ENCODE measurements around the gene WDR88.
"Not testable (repeated sequence)": the region's sequence is repeated elsewhere in the genome, so short reads cannot be mapped to it uniquely, and the experiment has no call there.

Gene WDR88

GRCh38 chr19:33130433-33130832, 1.5 kb upstream of the WDR88 start:
- DNase-seq = no peak

- DNase-seq = no peak
Measured at GRCh38 chr19:33132425-33132824, 511 bp downstream of the WDR88 start.

GRCh38 chr19:33133438-33134031, 1.6 kb downstream of the WDR88 start:
- DNase-seq = no peak

- peak; percentile 27 for DNase-seq
Measured at GRCh38 chr19:33134571-33135041, 2.7 kb downstream of the WDR88 start.

- no peak for DNase-seq
Measured at GRCh38 chr19:33139165-33139564, 7.3 kb downstream of the WDR88 start.

GRCh38 chr19:33143897-33144405, 12.0 kb downstream of the WDR88 start:
- DNase-seq = peak; percentile 65

GRCh38 chr19:33146209-33146608, 14.3 kb downstream of the WDR88 start:
- no peak for DNase-seq

GRCh38 chr19:33147538-33147937, 15.6 kb downstream of the WDR88 start:
- DNase-seq = no peak

GRCh38 chr19:33150852-33151518, 19.1 kb downstream of the WDR88 start:
- DNase-seq = no peak

GRCh38 chr19:33152176-33152575, 20.3 kb downstream of the WDR88 start:
- DNase-seq = no peak

GRCh38 chr19:33152625-33153024, 20.7 kb downstream of the WDR88 start:
- DNase-seq = not testable (repeated sequence)

GRCh38 chr19:33154313-33154712, 22.4 kb downstream of the WDR88 start:
- DNase-seq = not testable (repeated sequence)

GRCh38 chr19:33156334-33156733, 24.4 kb downstream of the WDR88 start:
- no peak for DNase-seq

GRCh38 chr19:33157906-33158305, 26.0 kb downstream of the WDR88 start:
- DNase-seq = peak; percentile 1

GRCh38 chr19:33158365-33158764, 26.5 kb downstream of the WDR88 start:
- DNase-seq = no peak

GRCh38 chr19:33159149-33159548, 27.2 kb downstream of the WDR88 start:
- no peak for DNase-seq

- DNase-seq = no peak
Measured at GRCh38 chr19:33159893-33160292, 28.0 kb downstream of the WDR88 start.

- DNase-seq = no peak
Measured at GRCh38 chr19:33161201-33161600, 29.3 kb downstream of the WDR88 start.

- no peak for DNase-seq
Measured at GRCh38 chr19:33163481-33163880, 31.6 kb downstream of the WDR88 start.

- not testable (repeated sequence) for DNase-seq
Measured at GRCh38 chr19:33166037-33166436, 34.1 kb downstream of the WDR88 start.

GRCh38 chr19:33167438-33167837, 35.5 kb downstream of the WDR88 start:
- DNase-seq = no peak

GRCh38 chr19:33168528-33168927, 36.6 kb downstream of the WDR88 start:
- DNase-seq = no peak

GRCh38 chr19:33171222-33171795, 39.4 kb downstream of the WDR88 start:
- DNase-seq = no peak

- no peak for DNase-seq
Measured at GRCh38 chr19:33171916-33172359, 40.0 kb downstream of the WDR88 start.
